Spleen (tissue), 11 donors: ENCODE data around the gene GRK5. TPM values are rescaled to one million over a fixed set of nuclear protein-coding genes. Genes with fewer than 3 reads are reported as not detected.

Source experiments
- DNase-seq: peaks from one replicate; pipeline ENCODE4 v3.0.0-alpha.2; 2020
- H3K27ac ChIP-seq, 8 donors: fragments of 200-600 bp; sonication (generic) in 7 of 8; 1 replicate in 4 of 8; 2 replicates in 4 of 8; pipeline versions ENCODE4 v1.5.0 to v1.8.0; 2016 to 2021; ENCODE audit warnings: inconsistent platforms in 4 of 8, mild to moderate bottlenecking in 4 of 8, moderate library complexity in 1 of 8
- H3K27me3 ChIP-seq, 7 donors: fragments of 200-600 bp; sonication (generic) in 6 of 7; replicated peaks in 1 of 7; 1 replicate in 4 of 7; 2 replicates in 3 of 7; pipeline versions ENCODE4 v1.5.0 to v1.8.0; 2016 to 2021; ENCODE audit warnings: inconsistent platforms in 3 of 7, mild to moderate bottlenecking in 1 of 7
- H3K36me3 ChIP-seq, 6 donors: fragments of 200-600 bp; sonication (generic) in 5 of 6; 1 replicate in 4 of 6; 2 replicates in 2 of 6; pipeline versions ENCODE4 v1.5.0 to v1.8.0; 2016 to 2021; ENCODE audit warnings: inconsistent platforms in 2 of 6
- H3K4me1 ChIP-seq, 6 donors: fragments of 200-600 bp; sonication (generic) in 5 of 6; 1 replicate in 3 of 6; 2 replicates in 3 of 6; pipeline versions ENCODE4 v1.5.0 to v1.8.0; 2016 to 2021; ENCODE audit warnings: inconsistent platforms in 3 of 6
- H3K4me3 ChIP-seq, 8 donors: fragments of 200-600 bp; sonication (generic) in 7 of 8; 1 replicate in 4 of 8; 2 replicates in 4 of 8; pipeline versions ENCODE4 v1.5.0 to v1.8.0; 2016 to 2021; ENCODE audit warnings: inconsistent platforms in 4 of 8, mild to moderate bottlenecking in 4 of 8, moderate library complexity in 2 of 8
- H3K9me3 ChIP-seq, 8 donors: fragments of 200-600 bp; sonication (generic) in 7 of 8; 1 replicate in 4 of 8; 2 replicates in 4 of 8; pipeline versions ENCODE4 v1.5.0 to v1.8.0; 2016 to 2021; ENCODE audit warnings: inconsistent platforms in 4 of 8
- POLR2A ChIP-seq, 3 donors: fragments of 450-650 bp; IDR thresholded peaks; one replicate each; pipeline ENCODE4 v1.5.1; 2017; ENCODE audit warnings: antibody characterized with exemption in 3 of 3, mild to moderate bottlenecking in 1 of 3
- POLR2AphosphoS5 ChIP-seq, 3 donors: sonication (generic); formaldehyde crosslinking; IDR thresholded peaks; one replicate each; pipeline ENCODE4 v1.5.1; 2017; ENCODE audit warnings: antibody characterized with exemption in 3 of 3
- WGBS, 5 donors: extraction: QIAGEN DNeasy Blood & Tissue Kit in 3 of 5; methylation state at CpG; one replicate each; pipeline versions ENCODE4 v1.1.5 to v1.1.7; 2013 to 2018; 5-methylcytosine and 5-hydroxymethylcytosine counted together
- intact Hi-C: fragments of 100-400 bp; cut with DNase I; formaldehyde crosslinking; loops from one replicate; pipeline ENCODE4 v1.15.0; 2023; ENCODE audit warnings: low total_unique reads
- polyA plus RNA-seq, 3 donors: library from polyadenylated mRNA; stranded (reverse); fragments of 200-250 nt; gene quantifications; one replicate each; pipeline ENCODE4 v1.2.1, GENCODE V29; 2013
- total RNA-seq, 7 donors: library from RNA; depleted of rRNA in 3 of 7; stranded (reverse); fragments of >200 nt in 3 of 7; fragmentation: NEBNext Ultra II Directional in 4 of 7; extraction: Animal tissue kit (Norgen Biotek cat#: 25700) in 4 of 7; gene quantifications; one replicate each; pipeline versions ENCODE4 v1.1.0 to v1.2.1, GENCODE V29; 2016 to 2021
- TF ChIP-seq, protein P1 (sequence below), 11 experiments: fragments of 200-600 bp in 7 of 11; fragments of 450-650 bp in 4 of 11; sonication (generic) in 4 of 11; IDR thresholded peaks in 8 of 11; conservative IDR thresholded peaks in 3 of 11; 1 replicate in 7 of 11; 2 replicates in 4 of 11; pipeline versions ENCODE4 v1.4.0 to v1.8.0; 2016 to 2021; ENCODE audit warnings: antibody characterized with exemption in 11 of 11, inconsistent platforms in 4 of 11, mild to moderate bottlenecking in 1 of 11
- donor health status: healthy with polysubstance abuse.
- donor health status: DM: no; HTN: no; CAD: no; lungs with moderate emphysema.
- donor health status: DM: no; HTN: no; CAD: no.
- donor health status: Bipolar disorder and iron deficiency.
- donor health status: healthy.
- donor health status: DM: no; HTN: no; CAD: no.
- donor health status: DM: yes; HTN: yes; CAD: no.

GRK5 gene
- total and polyA plus RNA-seq, 10 donors, result 15.5 to 85.2 (median 52.1) TPM

DNA sequence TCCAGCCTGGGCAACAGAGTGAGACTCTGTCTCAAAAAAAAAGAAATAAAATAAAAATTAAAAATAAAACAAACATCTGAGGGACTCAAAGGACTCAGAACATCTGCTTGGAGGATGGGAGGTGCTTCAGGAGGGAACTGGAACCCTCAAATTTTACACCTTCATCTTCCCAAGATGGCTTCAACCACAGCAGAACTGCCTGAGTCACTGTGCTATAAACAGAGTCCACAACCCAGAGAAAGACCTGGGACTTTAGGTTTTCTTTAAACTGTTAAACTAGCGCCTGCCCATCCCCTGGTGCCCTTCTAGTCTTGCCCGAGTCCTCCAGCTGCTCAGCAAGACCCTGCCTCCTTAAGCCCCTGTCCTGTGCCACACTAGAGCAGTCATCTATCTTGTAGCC lies 294.3 kb downstream of the GRK5 start:
- intact Hi-C loops, result no loop called here
- H3K36me3 ChIP-seq, result peaks cover 0 to 35% (median 2%) of the 10 kb centered on the region in 6 donors

DNA sequence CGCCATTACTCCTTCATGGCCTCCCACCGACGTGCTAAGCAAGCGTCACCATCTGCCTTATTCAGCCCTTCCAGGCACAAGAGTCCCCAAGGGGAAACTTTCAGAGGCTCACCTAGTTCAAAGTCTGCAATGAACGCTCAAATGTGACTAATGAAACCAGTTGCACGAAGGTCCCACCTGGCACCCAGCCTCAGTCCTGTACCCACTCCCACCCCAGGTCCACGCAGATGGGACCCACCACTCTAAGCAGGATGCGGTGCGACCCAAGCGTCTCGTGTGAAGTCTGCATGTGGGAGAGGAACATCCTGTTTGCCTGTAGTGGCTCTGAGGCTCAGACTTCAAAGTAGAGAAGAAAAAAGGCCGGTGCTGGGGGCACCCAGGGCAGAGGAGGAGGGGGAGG lies 294.8 kb downstream of the GRK5 start:
- peak; percentile 89 for DNase-seq
- Histone ChIP-seq H3K27me3 (no peaks in the 10 kb centered on the region), H3K27ac (peak overlapping the region in 6 of 8 donors; percentile 47 to 87 (median 70)), H3K9me3 (no peaks in the 10 kb centered on the region), H3K4me3 (peak overlapping the region in 1 of 8 donors; percentile 23), H3K36me3 (peaks cover 0 to 35% (median 2%) of the 10 kb centered on the region in 6 donors), H3K4me1 (peaks cover 6 to 61% (median 26%) of the 10 kb centered on the region in 6 donors)
- WGBS, 5 donors, result 22 to 52% (median 34%) methylated on average over 12 of the region's 12 CpGs
- TF ChIP-seq, protein P1, sequence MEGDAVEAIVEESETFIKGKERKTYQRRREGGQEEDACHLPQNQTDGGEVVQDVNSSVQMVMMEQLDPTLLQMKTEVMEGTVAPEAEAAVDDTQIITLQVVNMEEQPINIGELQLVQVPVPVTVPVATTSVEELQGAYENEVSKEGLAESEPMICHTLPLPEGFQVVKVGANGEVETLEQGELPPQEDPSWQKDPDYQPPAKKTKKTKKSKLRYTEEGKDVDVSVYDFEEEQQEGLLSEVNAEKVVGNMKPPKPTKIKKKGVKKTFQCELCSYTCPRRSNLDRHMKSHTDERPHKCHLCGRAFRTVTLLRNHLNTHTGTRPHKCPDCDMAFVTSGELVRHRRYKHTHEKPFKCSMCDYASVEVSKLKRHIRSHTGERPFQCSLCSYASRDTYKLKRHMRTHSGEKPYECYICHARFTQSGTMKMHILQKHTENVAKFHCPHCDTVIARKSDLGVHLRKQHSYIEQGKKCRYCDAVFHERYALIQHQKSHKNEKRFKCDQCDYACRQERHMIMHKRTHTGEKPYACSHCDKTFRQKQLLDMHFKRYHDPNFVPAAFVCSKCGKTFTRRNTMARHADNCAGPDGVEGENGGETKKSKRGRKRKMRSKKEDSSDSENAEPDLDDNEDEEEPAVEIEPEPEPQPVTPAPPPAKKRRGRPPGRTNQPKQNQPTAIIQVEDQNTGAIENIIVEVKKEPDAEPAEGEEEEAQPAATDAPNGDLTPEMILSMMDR (IDR thresholded peaks at IDR 0.05 in 8 of 11, conservative IDR thresholded peaks at IDR 0.05 in 3 of 11), result no peak
- TF ChIP-seq POLR2AphosphoS5 (IDR thresholded peaks at IDR 0.05), result peak; percentile 47 to 75 (median 71)
- intact Hi-C loops, result no loop called here

More for the DNA sequence above, 294.3 kb downstream of the GRK5 start:
- WGBS, 5 donors, result 59 to 82% (median 79%) methylated on average over 2 of the region's 2 CpGs
- Histone ChIP-seq H3K27ac (peak overlapping the region in 6 of 8 donors; percentile 47 to 87 (median 70)), H3K4me1 (peaks cover 6 to 61% (median 26%) of the 10 kb centered on the region in 6 donors), H3K4me3 (no peak overlapping the region), H3K9me3 (no peaks in the 10 kb centered on the region), H3K27me3 (no peaks in the 10 kb centered on the region)
- TF ChIP-seq POLR2A (IDR thresholded peaks at IDR 0.05) (no peak), POLR2AphosphoS5 (IDR thresholded peaks at IDR 0.05) (no peak)
- TF ChIP-seq, protein P1 (IDR thresholded peaks at IDR 0.05 in 8 of 11, conservative IDR thresholded peaks at IDR 0.05 in 3 of 11), result no peak
- DNase-seq, result peak; percentile 30

DNA sequence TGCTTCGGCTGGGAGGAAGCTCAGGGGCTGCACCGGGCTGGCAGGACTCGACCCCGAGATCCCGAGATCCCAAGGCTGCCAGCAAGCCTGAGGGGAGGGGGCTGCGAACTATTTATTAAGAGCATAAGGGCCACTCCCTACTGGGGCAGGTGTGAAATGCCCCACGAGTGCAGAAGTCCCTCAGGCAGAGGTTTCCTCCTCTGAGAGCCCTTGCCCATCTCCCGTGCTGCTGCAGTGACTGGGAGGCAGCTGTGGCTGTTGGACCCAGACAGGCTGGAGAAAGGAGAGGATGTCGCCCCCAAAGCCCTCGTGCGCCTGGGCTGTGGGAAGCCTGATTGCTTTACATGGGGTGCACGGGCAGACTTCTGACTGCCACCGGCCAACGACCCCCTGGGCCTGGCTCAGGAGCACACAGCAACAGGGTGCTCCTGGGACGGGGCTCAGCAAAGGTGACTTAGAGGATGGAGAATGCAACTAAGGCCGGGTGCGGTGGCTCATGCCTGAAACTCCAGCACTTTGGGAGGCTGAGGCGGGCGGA lies 295.3 kb downstream of the GRK5 start:
- no peaks in the 10 kb centered on the region for H3K9me3 ChIP-seq
- intact Hi-C loops, result no loop called here
- peak; percentile 78 for DNase-seq
- H3K27ac ChIP-seq, result peak overlapping the region in 7 of 8 donors; percentile 22 to 87 (median 65)
- H3K4me3 ChIP-seq, result peak overlapping the region in 1 of 8 donors; percentile 23
- H3K27me3 ChIP-seq, result no peaks in the 10 kb centered on the region
- 49 to 57% (median 51%) methylated on average over 18 to 19 of the region's 19 CpGs for WGBS, 5 donors
- H3K4me1 ChIP-seq, result peaks cover 6 to 61% (median 26%) of the 10 kb centered on the region in 6 donors
- H3K36me3 ChIP-seq, result peaks cover 0 to 35% (median 2%) of the 10 kb centered on the region in 6 donors
- TF ChIP-seq, protein P1 (IDR thresholded peaks at IDR 0.05 in 8 of 11, conservative IDR thresholded peaks at IDR 0.05 in 3 of 11), result no peak
- TF ChIP-seq POLR2AphosphoS5 (IDR thresholded peaks at IDR 0.05) (no peak), POLR2A (IDR thresholded peaks at IDR 0.05) (no peak)

DNA sequence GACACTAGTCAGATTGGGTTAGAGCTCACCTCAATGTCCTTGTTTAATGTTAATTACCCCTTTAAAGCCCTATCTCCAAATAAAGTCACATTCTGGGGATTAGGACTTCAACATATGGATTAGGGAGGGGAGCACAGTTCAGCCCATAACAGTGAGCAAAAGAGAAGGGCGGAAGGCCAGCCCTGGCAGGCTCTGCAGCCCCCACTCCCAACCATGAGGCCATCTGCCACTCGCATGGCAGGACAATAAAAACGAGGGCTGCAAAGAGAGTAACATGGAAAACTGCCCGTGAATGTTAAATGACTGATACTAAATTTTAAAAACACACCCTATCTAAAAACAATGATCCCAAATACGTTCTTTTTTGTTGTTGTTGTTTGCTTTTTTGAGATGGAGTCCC lies 296.4 kb downstream of the GRK5 start:
- TF ChIP-seq POLR2A (IDR thresholded peaks at IDR 0.05) (no peak), POLR2AphosphoS5 (IDR thresholded peaks at IDR 0.05) (no peak)
- TF ChIP-seq, protein P1 (IDR thresholded peaks at IDR 0.05 in 8 of 11, conservative IDR thresholded peaks at IDR 0.05 in 3 of 11), result no peak
- Histone ChIP-seq H3K9me3 (no peaks in the 10 kb centered on the region), H3K27ac (peak overlapping the region in 2 of 8 donors; percentile 78 to 87), H3K4me3 (no peak overlapping the region), H3K4me1 (peaks cover 6 to 55% (median 25%) of the 10 kb centered on the region in 6 donors), H3K27me3 (no peaks in the 10 kb centered on the region), H3K36me3 (peaks cover 0 to 35% (median 2%) of the 10 kb centered on the region in 6 donors)
- WGBS, 5 donors, result 91 to 97% (median 95%) methylated on average over 5 of the region's 5 CpGs
- peak; percentile 10 for DNase-seq
- intact Hi-C loops, result no loop called here
